GM12801 (cell line): ENCODE results near the gene CCDC182.

Experiments used
- CTCF ChIP-seq: IDR thresholded peaks from one replicate; pipeline ENCODE4 v1.5.1; 2011; ENCODE audit warnings: control low read depth; ENCODE audit not compliant: insufficient read length; ENCODE audit errors: extremely low read depth

Gene CCDC182

DNA sequence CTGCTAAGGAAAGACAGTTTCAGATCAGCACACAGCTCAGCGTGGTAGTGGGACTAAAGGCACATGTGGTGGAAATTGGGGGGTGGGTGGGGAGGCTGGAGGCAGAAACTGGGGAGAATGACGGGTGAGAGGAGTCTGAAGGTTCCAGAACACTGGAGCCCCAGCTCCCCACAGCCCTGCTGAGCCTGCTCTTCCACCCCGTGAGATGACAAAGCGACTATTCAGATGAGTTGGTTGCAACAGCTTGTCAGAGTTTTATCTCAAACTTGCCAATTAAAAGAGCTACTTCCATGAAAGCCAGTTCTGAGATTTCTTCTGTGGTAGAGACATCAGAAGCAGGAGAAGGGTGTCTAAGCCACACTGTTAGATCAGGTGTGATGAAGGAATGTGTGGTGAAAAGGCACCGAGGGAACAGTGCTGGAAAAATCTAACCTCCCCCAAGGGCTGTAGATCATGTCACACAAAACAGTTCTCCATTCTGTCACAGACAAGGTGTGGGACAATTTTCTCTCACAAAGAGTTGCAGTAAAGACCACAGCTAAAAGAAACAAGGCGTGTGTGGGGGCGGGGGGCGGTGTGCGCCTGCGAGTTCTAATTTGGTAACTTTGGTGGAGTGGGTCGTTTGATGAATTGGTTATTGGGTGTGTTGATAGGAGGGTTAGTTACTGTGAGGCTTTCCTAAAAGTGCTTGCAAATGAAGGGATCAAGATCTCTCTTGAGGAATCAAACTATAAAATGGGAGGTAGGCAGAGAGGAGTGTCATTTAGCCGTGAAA is 39.0 kb downstream of the CCDC182 start:
- no peak for TF ChIP-seq CTCF

GRCh38 chr17:57704448-57704847 is 40.7 kb downstream of the CCDC182 start:
- no peak for TF ChIP-seq CTCF

DNA sequence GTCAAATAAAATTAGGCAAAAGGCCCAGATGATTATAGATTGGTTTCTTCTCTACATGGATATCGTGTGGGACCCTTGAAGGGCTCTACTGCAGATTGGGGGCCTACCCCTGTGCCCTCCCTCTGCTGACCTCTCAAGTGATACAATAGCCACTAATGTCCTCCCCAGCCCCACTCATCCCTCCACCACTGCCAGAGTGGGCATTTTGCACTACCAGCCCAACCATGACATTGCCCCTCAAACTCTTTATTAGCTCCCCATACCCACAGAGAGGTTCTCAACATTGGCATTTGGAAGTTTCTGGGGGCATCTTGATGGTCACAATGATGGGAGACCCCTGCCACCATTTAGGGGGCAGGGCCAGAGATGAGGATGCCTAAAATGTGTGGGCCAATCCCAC is 41.8 kb downstream of the CCDC182 start:
- no peak for TF ChIP-seq CTCF

- TF ChIP-seq CTCF: no peak
Observed at GRCh38 chr17:57701124-57701523, 44.0 kb downstream of the CCDC182 start.

GRCh38 chr17:57699751-57700219 is 45.3 kb downstream of the CCDC182 start:
- no peak for TF ChIP-seq CTCF

DNA sequence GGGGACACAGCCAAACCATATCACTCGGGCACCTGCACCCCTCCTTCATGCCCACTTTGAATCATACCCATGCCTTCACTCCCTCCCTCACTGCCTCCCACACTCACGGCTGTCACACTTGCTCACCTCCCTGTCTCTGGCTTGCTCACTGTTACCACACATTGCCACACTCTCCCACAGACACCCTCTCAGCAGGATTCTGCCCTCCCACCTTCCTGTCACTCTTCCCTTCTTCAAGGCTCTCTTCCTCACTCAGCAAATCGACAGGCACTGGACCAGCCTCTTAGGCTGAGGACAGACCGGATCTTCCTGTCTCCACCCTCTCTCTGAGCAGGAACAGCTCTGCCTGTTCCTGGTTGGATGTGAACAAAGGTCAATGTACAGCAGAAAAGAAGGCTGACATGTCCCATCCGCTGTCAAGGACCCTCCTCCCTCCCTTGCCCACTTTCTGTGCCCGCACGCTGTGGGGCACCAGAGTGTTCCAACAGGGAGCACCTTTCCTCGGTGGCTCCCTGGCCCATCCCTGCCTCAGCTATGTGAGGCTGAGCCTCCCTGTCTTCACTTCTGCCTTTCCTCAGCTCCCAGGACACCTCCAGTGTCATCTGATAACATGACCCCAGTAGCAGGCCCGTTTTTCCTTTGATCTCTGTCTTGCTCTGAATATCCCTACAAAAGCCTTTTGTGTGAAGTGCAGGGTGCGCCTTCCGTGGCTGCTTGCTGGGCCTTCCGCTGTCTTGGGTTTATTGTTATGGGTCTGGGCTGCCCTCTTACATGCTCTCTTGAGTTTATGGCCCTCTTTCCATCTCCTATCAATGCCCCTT is 47.0 kb downstream of the CCDC182 start:
- no peak for TF ChIP-seq CTCF

- TF ChIP-seq CTCF: no peak
Observed at GRCh38 chr17:57697197-57697596, 47.9 kb downstream of the CCDC182 start.
